ENCODE data around the gene ARPIN. TPM values are rescaled to one million over a fixed set of nuclear protein-coding genes. Genes with fewer than 3 reads are reported as not detected.

ARPIN gene
- total RNA-seq, 1 donor from 2014 or later: 29.8 TPM

- intact Hi-C loops (cut with DNase I): no loop called here
- peaks cover 0 to 11% of the 10 kb centered on the region in 2 donors for H3K4me1 ChIP-seq
- no peaks in the 10 kb centered on the region for H3K27me3 ChIP-seq
- H3K27ac ChIP-seq: no peak overlapping the region
- no peak for DNase-seq (ENCODE audit: low spot score in 2 of 2)
- no peak overlapping the region for H3K4me3 ChIP-seq
- H3K9me3 ChIP-seq: no peaks in the 10 kb centered on the region
- TF ChIP-seq CTCF (IDR thresholded peaks at IDR 0.05): no peak
- H3K36me3 ChIP-seq: no peaks in the 10 kb centered on the region
These were observed 3.9 kb upstream of the ARPIN start for GRCh38 chr15:89916660-89917059.

- Histone ChIP-seq H3K36me3 (peaks cover 0 to 18% of the 10 kb centered on the region in 2 donors), H3K27me3 (no peaks in the 10 kb centered on the region), H3K27ac (peak overlapping the region; percentile 53 to 74), H3K4me1 (peaks cover 0 to 12% of the 10 kb centered on the region in 2 donors), H3K9me3 (no peaks in the 10 kb centered on the region), H3K4me3 (peak overlapping the region; percentile 77 to 95)
- TF ChIP-seq CTCF (IDR thresholded peaks at IDR 0.05): no peak
- intact Hi-C loops (cut with DNase I): loop anchor here (5.0 kb wide), 2 partner anchors 90 to 160 kb away; partner anchors contain the start of gene ZNF710
- no peak for DNase-seq (ENCODE audit: low spot score in 2 of 2)
These were observed 543 bp downstream of the ARPIN start for GRCh38 chr15:89912145-89912673.

- H3K27ac ChIP-seq: no peak overlapping the region
- peaks cover 0 to 12% of the 10 kb centered on the region in 2 donors for H3K4me1 ChIP-seq
- intact Hi-C loops (cut with DNase I): loop anchor here (5.0 kb wide), 2 partner anchors 91 to 161 kb away; partner anchors contain the start of gene ZNF710
- peak overlapping the region in 1 of 2 donors; percentile 95 for H3K4me3 ChIP-seq
- no peak for DNase-seq (ENCODE audit: low spot score in 2 of 2)
- H3K27me3 ChIP-seq: no peaks in the 10 kb centered on the region
- H3K9me3 ChIP-seq: no peaks in the 10 kb centered on the region
- TF ChIP-seq CTCF (IDR thresholded peaks at IDR 0.05): no peak
- H3K36me3 ChIP-seq: peaks cover 0 to 27% of the 10 kb centered on the region in 2 donors
These were observed 1.7 kb downstream of the ARPIN start for GRCh38 chr15:89910891-89911626.

- peaks cover 0 to 38% of the 10 kb centered on the region in 2 donors for H3K36me3 ChIP-seq
- H3K27ac ChIP-seq: no peak overlapping the region
- H3K4me1 ChIP-seq: peaks cover 0 to 12% of the 10 kb centered on the region in 2 donors
- H3K9me3 ChIP-seq: no peaks in the 10 kb centered on the region
- DNase-seq (ENCODE audit: low spot score in 2 of 2): no peak
- TF ChIP-seq CTCF (IDR thresholded peaks at IDR 0.05): no peak
- no peaks in the 10 kb centered on the region for H3K27me3 ChIP-seq
- no peak overlapping the region for H3K4me3 ChIP-seq
- intact Hi-C loops (cut with DNase I): loop anchor here (5.0 kb wide), 2 partner anchors 93 to 163 kb away; partner anchors contain the start of gene ZNF710
These were observed 3.1 kb downstream of the ARPIN start for GRCh38 chr15:89909611-89910010.

GRCh38 chr15:89908226-89908625, 4.5 kb downstream of the ARPIN start:
- intact Hi-C loops (cut with DNase I): no loop called here
- Histone ChIP-seq H3K4me3 (no peak overlapping the region), H3K36me3 (peaks cover 8 to 50% of the 10 kb centered on the region in 2 donors), H3K27me3 (no peaks in the 10 kb centered on the region), H3K9me3 (no peaks in the 10 kb centered on the region), H3K4me1 (peaks cover 0 to 9% of the 10 kb centered on the region in 2 donors), H3K27ac (no peak overlapping the region)
- no peak for TF ChIP-seq CTCF (IDR thresholded peaks at IDR 0.05)
- DNase-seq (ENCODE audit: low spot score in 2 of 2): no peak

All from ascending aorta (tissue), 2 donors.